Transverse colon (tissue), 4 donors: Measurements from ENCODE around the gene IL17RD.

ENCODE experiments used
- CTCF ChIP-seq, 5 experiments: fragments of 200-600 bp in 3 of 5; fragments of 450-650 bp in 2 of 5; sonication (generic) in 3 of 5; IDR thresholded peaks; 1 replicate in 2 of 5; 2 replicates in 3 of 5; pipeline ENCODE4 v1.5.1; 2016 to 2017; ENCODE audit warnings: antibody characterized with exemption in 5 of 5, inconsistent platforms in 3 of 5, mild to moderate bottlenecking in 2 of 5, moderate library complexity in 1 of 5
- POLR2A ChIP-seq: fragments of 450-650 bp; IDR thresholded peaks from one replicate; pipeline ENCODE4 v1.6.1; 2016; ENCODE audit warnings: antibody characterized with exemption, mild to moderate bottlenecking, moderate library complexity
- POLR2AphosphoS5 ChIP-seq, 3 donors: sonication (generic); formaldehyde crosslinking; IDR thresholded peaks; one replicate each; pipeline ENCODE4 v1.6.1; 2016; ENCODE audit warnings: antibody characterized with exemption in 3 of 3

GRCh38 chr3:57164217-57164656 is 916 bp downstream of the IL17RD start:
- TF ChIP-seq CTCF (IDR thresholded peaks at IDR 0.05) (no peak), POLR2A (no peak), POLR2AphosphoS5 (IDR thresholded peaks at IDR 0.05) (no peak)
